ENCODE measurements around the gene PLCB2.

- no peak for TF ChIP-seq CTCF (IDR thresholded peaks at IDR 0.05)
- TF ChIP-seq ZFX (IDR thresholded peaks at IDR 0.05; ENCODE audit: borderline replicate concordance), result no peak
These were observed 49.2 kb downstream of the PLCB2 start for GRCh38 chr15:40258544-40258943.
